GM12878 (cell line): ENCODE data around the gene PPOX. TPM values are rescaled to one million over a fixed set of nuclear protein-coding genes. Genes with fewer than 3 reads are reported as not detected.
A peak's percentile ranks its signal among the peaks of the same experiment; 100 is the strongest.

ENCODE experiments used
- ATAC-seq: fragments of 200-7000 bp; cut with Tn5 transposase; 3 replicates; pipeline ENCODE4 v1.9.1; 2020; ENCODE audit warnings: mild to moderate bottlenecking, moderate library complexity
- BruUV-seq: library from RNA; stranded (reverse); fragments of 400-500 nt; replicated peaks from 2 replicates; lab custom pipeline; 2021; lab: Mats Ljungman, UMichigan
- CTCF ChIA-PET: fragments of 300-600 bp; sonication (Branson Sonifier 250); formaldehyde crosslinking; extraction: SDS; loops from one replicate; lab custom pipeline; 2021; ENCODE audit warnings: inconsistent platforms; lab: Yijun Ruan, JAX
- POLR2A ChIA-PET: fragments of 350-600 bp; formaldehyde crosslinking; extraction: SDS; loops from one replicate; lab custom pipeline; 2021; ENCODE audit warnings: inconsistent platforms; lab: Charles Lee
- RAD21 ChIA-PET: fragments of 300-600 bp; sonication (Branson Sonifier 250); formaldehyde crosslinking; loops from one replicate; lab custom pipeline; 2023; ENCODE audit warnings: antibody characterized with exemption; ENCODE audit not compliant: unreplicated experiment; lab: Charles Lee
- SMC1A ChIA-PET: fragments of 300-600 bp; sonication (Branson Sonifier 250); formaldehyde crosslinking; loops from one replicate; lab custom pipeline; 2023; ENCODE audit not compliant: unreplicated experiment, uncharacterized antibody; lab: Charles Lee
- DNase-seq: peaks from one replicate; pipeline ENCODE4 v3.0.0-alpha.2; 2011; ENCODE audit warnings: low read depth, low spot score
- FAIRE-seq: peaks from 3 replicates; lab custom pipeline; 2011; peaks lifted over from hg19 to GRCh38; lab: Jason Lieb, UNC
- H2AFZ ChIP-seq: 2 replicates; pipeline ENCODE4 v1.6.0; 2011; ENCODE audit warnings: low read depth, low read length, control low read depth; ENCODE audit not compliant: control insufficient read depth
- H3K27ac ChIP-seq: 2 replicates; pipeline ENCODE4 v1.5.1; 2011; ENCODE audit warnings: control low read depth; ENCODE audit not compliant: control insufficient read depth, insufficient read depth
- H3K27me3 ChIP-seq, 2 experiments: replicated peaks in 1 of 2; 2 replicates each; pipeline versions ENCODE4 v1.6.0 to v1.6.1; 2011; ENCODE audit warnings: low read length in 1 of 2; ENCODE audit not compliant: control insufficient read depth in 2 of 2, insufficient read depth in 2 of 2
- H3K36me3 ChIP-seq, 2 experiments: 2 replicates each; pipeline ENCODE4 v1.5.1; 2011; ENCODE audit warnings: low read length in 1 of 2; ENCODE audit not compliant: control insufficient read depth in 2 of 2, insufficient read depth in 2 of 2
- H3K4me1 ChIP-seq: 2 replicates; pipeline ENCODE4 v1.6.1; 2011; ENCODE audit warnings: mild to moderate bottlenecking, low read length, moderate library complexity, mixed read lengths; ENCODE audit not compliant: control insufficient read depth, insufficient read depth
- H3K4me2 ChIP-seq: 2 replicates; pipeline ENCODE4 v1.6.0; 2011; ENCODE audit warnings: control low read depth; ENCODE audit not compliant: control insufficient read depth, insufficient read depth
- H3K4me3 ChIP-seq: fragments of 200-600 bp; sonication (generic); 2 replicates; pipeline ENCODE4 v1.5.1; 2016
- H3K79me2 ChIP-seq: 2 replicates; pipeline ENCODE4 v1.6.0; 2011; ENCODE audit warnings: low read length; ENCODE audit not compliant: control insufficient read depth, insufficient read depth
- H3K9ac ChIP-seq: 2 replicates; pipeline ENCODE4 v1.8.0; 2011; ENCODE audit warnings: low read length, control low read depth, mixed read lengths; ENCODE audit not compliant: control insufficient read depth, insufficient read depth
- H3K9me3 ChIP-seq: replicated peaks from 3 replicates; pipeline ENCODE4 v1.5.1; 2011; ENCODE audit warnings: mild to moderate bottlenecking, low read length; ENCODE audit not compliant: control insufficient read depth, insufficient read depth
- H4K20me1 ChIP-seq: 2 replicates; pipeline ENCODE4 v1.6.0; 2011; ENCODE audit not compliant: control insufficient read depth, insufficient read depth
- CBX5 ChIP-seq: sonication (generic); IDR thresholded peaks from 2 replicates; pipeline ENCODE4 v1.6.1; 2016; ENCODE audit warnings: low read depth, moderate library complexity, mild to moderate bottlenecking, inconsistent platforms
- CHD4 ChIP-seq: fragments of 200-600 bp; sonication (generic); IDR thresholded peaks from 2 replicates; pipeline ENCODE4 v1.6.1; 2016; ENCODE audit warnings: mild to moderate bottlenecking
- FOXK2 ChIP-seq: fragments of 450-650 bp; IDR thresholded peaks from 2 replicates; pipeline ENCODE4 v1.6.1; 2017; ENCODE audit warnings: mild to moderate bottlenecking, moderate library complexity
- NFYB ChIP-seq: IDR thresholded peaks from 2 replicates; pipeline ENCODE4 v1.6.1; 2011; ENCODE audit warnings: low read depth, mild to moderate bottlenecking, low read length, improper control_type of control experiment, moderate library complexity; ENCODE audit not compliant: insufficient read depth
- PAX5 ChIP-seq: IDR thresholded peaks from 2 replicates; pipeline ENCODE4 v1.6.1; 2011; ENCODE audit warnings: low read depth, low read length, borderline replicate concordance
- PML ChIP-seq: IDR thresholded peaks from 2 replicates; pipeline ENCODE4 v1.6.1; 2012; ENCODE audit warnings: low read length, inconsistent platforms
- SMAD5 ChIP-seq: IDR thresholded peaks from 2 replicates; pipeline ENCODE4 v1.6.1; 2016; ENCODE audit warnings: antibody characterized with exemption, low read depth
- TARDBP ChIP-seq: IDR thresholded peaks from 2 replicates; pipeline ENCODE4 v1.6.1; 2016; ENCODE audit warnings: borderline replicate concordance
- TCF7 ChIP-seq: IDR thresholded peaks from 2 replicates; pipeline ENCODE4 v1.6.1; 2014; ENCODE audit warnings: antibody characterized with exemption, borderline replicate concordance
- ZBED1 ChIP-seq: IDR thresholded peaks from 2 replicates; pipeline ENCODE4 v1.6.1; 2016; ENCODE audit warnings: borderline replicate concordance
- WGBS: methylation state at CpG from one replicate; pipeline ENCODE4 v1.1.6; 2016; ENCODE audit warnings: low lambda C conversion rate; ENCODE audit not compliant: insufficient replicate concordance, insufficient coverage; ENCODE audit errors: missing lambda C conversion rate; 5-methylcytosine and 5-hydroxymethylcytosine counted together
- in situ Hi-C: fragments of 300-500 bp; cut with MboI; formaldehyde crosslinking; loops from 9 replicates; pipeline ENCODE4 v1.14.3; 2018; ENCODE audit warnings: mixed read lengths
- intact Hi-C: fragments of 100-400 bp; cut with micrococcal nuclease; formaldehyde crosslinking; loops from one replicate; pipeline ENCODE4 v1.14.2; 2022; ENCODE audit not compliant: unreplicated experiment
- polyA plus RNA-seq, 11 experiments: library from polyadenylated mRNA; depleted of rRNA in 4 of 11; unstranded in 6 of 11; stranded (reverse) in 5 of 11; fragments of >200 nt; fragmentation: Nextera tagmentation in 4 of 11; fragmentation: Illumina TruSeq in 1 of 11; extraction: Ambion mirVana in 4 of 11; extraction: Trizol in 1 of 11; gene quantifications; 1 replicate in 1 of 11; 2 replicates in 10 of 11; pipeline versions ENCODE4 v1.2.1 to v1.2.3, GENCODE V29; 2011 to 2016; ENCODE audit warnings: inconsistent platforms in 2 of 11, missing spikeins in 2 of 11, low read depth in 1 of 11
- total RNA-seq, 4 experiments: library from RNA; depleted of rRNA in 3 of 4; stranded (reverse); fragments of >200 nt in 3 of 4; fragmentation: Illumina TruSeq in 1 of 4; extraction: Trizol in 1 of 4; gene quantifications; 2 replicates each; pipeline versions ENCODE4 v1.2.1 to v1.2.3, GENCODE V29; 2013 to 2021
- TF ChIP-seq, protein P1 (sequence below): IDR thresholded peaks from 2 replicates; pipeline ENCODE4 v1.6.1; 2012; ENCODE audit warnings: improper control_type of control experiment, low read depth, low read length; ENCODE audit not compliant: insufficient replicate concordance
- TF ChIP-seq, protein P2 (sequence below): fragments of 450-650 bp; IDR thresholded peaks from 2 replicates; pipeline ENCODE4 v1.6.1; 2017; ENCODE audit warnings: antibody characterized with exemption, mild to moderate bottlenecking, moderate library complexity

PPOX gene
- total and polyA plus RNA-seq, 10 of the 15 experiments (the other 5 are each of a cell fraction or from before 2014, with no cell fraction given) = 8.9 to 31.5 (median 20.3) TPM

DNA sequence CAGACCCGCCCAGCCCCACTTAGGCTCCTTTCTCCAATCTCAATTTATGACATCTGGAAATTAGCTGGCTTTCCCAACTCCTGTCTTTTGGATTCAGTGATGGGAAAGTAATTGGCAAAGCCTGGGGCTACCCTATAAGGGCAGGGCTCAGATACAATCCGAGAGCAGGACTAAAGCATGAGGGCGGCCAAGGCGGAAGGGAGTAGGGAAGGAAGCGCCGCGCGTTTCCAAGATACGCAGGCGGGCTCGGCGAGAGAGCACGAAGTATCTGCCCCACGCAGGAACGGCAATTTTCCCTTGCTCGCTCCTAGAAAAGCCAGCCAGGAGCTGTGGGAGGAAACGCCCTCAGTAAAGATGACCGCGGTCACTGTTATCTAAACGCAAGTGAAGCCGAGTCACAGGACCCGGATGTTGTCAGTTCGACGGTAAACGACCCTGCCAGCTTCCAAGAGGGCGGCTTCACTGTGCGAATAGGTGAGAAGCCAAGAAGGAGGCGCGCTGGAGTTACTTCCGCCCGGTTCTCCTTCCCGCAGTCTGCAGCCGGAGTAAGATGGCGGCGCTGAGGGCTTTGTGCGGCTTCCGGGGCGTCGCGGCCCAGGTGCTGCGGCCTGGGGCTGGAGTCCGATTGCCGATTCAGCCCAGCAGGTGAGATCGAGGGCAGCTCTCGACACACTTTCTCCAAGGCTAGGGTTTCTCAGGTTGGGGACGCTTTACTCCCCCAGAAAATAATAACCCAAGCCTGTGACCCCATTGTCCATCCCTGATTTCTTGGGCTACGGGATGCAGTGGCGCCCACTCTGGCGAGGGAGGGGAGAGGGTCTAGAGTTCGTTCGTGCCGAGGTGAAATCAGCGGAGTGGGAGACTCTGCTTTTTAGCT is 35.8 kb downstream of the PPOX start, which contains the start of gene NDUFS2:
Gene NDUFS2, plus strand, starts transcription at position 532 of the 877 bp plus-strand sequence. Its CDS starts 19 bp downstream, at position 551.
- POLR2A ChIA-PET = interaction anchor here (0.5 to 3.0 kb wide), 17 partner anchors 8 to 192 kb away, joined by 3 to 24 read pairs (median 5); partner anchors contain the start of genes B4GALT3, CFAP126, FCER1G and PPOX
- in situ Hi-C loops (no loop called here), intact Hi-C loops (loop anchor here (2.0 kb wide), 1 partner anchor 23 kb away; no protein-coding TSS in a partner anchor)
- H4K20me1 ChIP-seq = no peaks in the 10 kb centered on the region
- peak within 1 kb of the TSS; percentile 95 for H3K4me3 ChIP-seq
- CTCF ChIA-PET = interaction anchor here (0.7 to 13.6 kb wide), 17 partner anchors 9 to 226 kb away, joined by 3 to 385 read pairs (median 6); partner anchors contain the start of genes APOA2, FCER1G, PPOX and TOMM40L
- peaks cover 21% of the 10 kb centered on the region for H3K4me1 ChIP-seq
- ATAC-seq = peak; percentile 99
- H3K36me3 ChIP-seq = peaks cover 0 to 8% of the 10 kb centered on the region in 2 experiments; a peak in 1 of 4 replicates
- H2AFZ ChIP-seq = peak within 1 kb of the TSS; percentile 99
- H3K27me3 ChIP-seq = no peaks in the 10 kb centered on the region
- peak within 1 kb of the TSS; percentile 86 for H3K27ac ChIP-seq
- H3K79me2 ChIP-seq = peaks cover 20% of the 10 kb centered on the region
- no TSS peak for BruUV-seq
- 7% methylated on average over 53 of the region's 53 CpGs for WGBS
- peak within 1 kb of the TSS; percentile 96 for H3K4me2 ChIP-seq
- peak; percentile 94 for DNase-seq
- SMC1A ChIA-PET = interaction anchor here (0.6 to 8.1 kb wide), 21 partner anchors 9 to 189 kb away, joined by 3 to 66 read pairs (median 4); partner anchors contain the start of genes CFAP126, PPOX, SDHC and TOMM40L
- peak within 1 kb of the TSS; percentile 94 for H3K9ac ChIP-seq
- RAD21 ChIA-PET = interaction anchor here (0.8 to 6.6 kb wide), 10 partner anchors 11 to 181 kb away, joined by 3 to 72 read pairs (median 6); partner anchors contain the start of genes CFAP126, PPOX and TOMM40L
- H3K9me3 ChIP-seq = no peaks in the 10 kb centered on the region
- peak; percentile 99 for FAIRE-seq
- no peak for TF ChIP-seq PAX5
- no peak for TF ChIP-seq CBX5
- TF ChIP-seq CHD4 = no peak
- TF ChIP-seq ZBED1 = no peak
- no peak for TF ChIP-seq PML
- TF ChIP-seq, protein P1, sequence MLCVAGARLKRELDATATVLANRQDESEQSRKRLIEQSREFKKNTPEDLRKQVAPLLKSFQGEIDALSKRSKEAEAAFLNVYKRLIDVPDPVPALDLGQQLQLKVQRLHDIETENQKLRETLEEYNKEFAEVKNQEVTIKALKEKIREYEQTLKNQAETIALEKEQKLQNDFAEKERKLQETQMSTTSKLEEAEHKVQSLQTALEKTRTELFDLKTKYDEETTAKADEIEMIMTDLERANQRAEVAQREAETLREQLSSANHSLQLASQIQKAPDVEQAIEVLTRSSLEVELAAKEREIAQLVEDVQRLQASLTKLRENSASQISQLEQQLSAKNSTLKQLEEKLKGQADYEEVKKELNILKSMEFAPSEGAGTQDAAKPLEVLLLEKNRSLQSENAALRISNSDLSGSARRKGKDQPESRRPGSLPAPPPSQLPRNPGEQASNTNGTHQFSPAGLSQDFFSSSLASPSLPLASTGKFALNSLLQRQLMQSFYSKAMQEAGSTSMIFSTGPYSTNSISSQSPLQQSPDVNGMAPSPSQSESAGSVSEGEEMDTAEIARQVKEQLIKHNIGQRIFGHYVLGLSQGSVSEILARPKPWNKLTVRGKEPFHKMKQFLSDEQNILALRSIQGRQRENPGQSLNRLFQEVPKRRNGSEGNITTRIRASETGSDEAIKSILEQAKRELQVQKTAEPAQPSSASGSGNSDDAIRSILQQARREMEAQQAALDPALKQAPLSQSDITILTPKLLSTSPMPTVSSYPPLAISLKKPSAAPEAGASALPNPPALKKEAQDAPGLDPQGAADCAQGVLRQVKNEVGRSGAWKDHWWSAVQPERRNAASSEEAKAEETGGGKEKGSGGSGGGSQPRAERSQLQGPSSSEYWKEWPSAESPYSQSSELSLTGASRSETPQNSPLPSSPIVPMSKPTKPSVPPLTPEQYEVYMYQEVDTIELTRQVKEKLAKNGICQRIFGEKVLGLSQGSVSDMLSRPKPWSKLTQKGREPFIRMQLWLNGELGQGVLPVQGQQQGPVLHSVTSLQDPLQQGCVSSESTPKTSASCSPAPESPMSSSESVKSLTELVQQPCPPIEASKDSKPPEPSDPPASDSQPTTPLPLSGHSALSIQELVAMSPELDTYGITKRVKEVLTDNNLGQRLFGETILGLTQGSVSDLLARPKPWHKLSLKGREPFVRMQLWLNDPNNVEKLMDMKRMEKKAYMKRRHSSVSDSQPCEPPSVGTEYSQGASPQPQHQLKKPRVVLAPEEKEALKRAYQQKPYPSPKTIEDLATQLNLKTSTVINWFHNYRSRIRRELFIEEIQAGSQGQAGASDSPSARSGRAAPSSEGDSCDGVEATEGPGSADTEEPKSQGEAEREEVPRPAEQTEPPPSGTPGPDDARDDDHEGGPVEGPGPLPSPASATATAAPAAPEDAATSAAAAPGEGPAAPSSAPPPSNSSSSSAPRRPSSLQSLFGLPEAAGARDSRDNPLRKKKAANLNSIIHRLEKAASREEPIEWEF = peak; percentile 73
- peak; percentile 91 for TF ChIP-seq SMAD5
- no peak for TF ChIP-seq NFYB
- peak; percentile 77 for TF ChIP-seq FOXK2
- TF ChIP-seq TCF7 = no peak
- TF ChIP-seq, protein P2, sequence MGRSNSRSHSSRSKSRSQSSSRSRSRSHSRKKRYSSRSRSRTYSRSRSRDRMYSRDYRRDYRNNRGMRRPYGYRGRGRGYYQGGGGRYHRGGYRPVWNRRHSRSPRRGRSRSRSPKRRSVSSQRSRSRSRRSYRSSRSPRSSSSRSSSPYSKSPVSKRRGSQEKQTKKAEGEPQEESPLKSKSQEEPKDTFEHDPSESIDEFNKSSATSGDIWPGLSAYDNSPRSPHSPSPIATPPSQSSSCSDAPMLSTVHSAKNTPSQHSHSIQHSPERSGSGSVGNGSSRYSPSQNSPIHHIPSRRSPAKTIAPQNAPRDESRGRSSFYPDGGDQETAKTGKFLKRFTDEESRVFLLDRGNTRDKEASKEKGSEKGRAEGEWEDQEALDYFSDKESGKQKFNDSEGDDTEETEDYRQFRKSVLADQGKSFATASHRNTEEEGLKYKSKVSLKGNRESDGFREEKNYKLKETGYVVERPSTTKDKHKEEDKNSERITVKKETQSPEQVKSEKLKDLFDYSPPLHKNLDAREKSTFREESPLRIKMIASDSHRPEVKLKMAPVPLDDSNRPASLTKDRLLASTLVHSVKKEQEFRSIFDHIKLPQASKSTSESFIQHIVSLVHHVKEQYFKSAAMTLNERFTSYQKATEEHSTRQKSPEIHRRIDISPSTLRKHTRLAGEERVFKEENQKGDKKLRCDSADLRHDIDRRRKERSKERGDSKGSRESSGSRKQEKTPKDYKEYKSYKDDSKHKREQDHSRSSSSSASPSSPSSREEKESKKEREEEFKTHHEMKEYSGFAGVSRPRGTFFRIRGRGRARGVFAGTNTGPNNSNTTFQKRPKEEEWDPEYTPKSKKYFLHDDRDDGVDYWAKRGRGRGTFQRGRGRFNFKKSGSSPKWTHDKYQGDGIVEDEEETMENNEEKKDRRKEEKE = no peak
- TF ChIP-seq TARDBP = peak; percentile 88
